Epidermal melanocyte (primary cell): ENCODE data around the gene LDLRAD3.
A peak's percentile ranks its signal among the peaks of the same experiment; 100 is the strongest.

Experiments
- DNase-seq: peaks from one replicate; pipeline ENCODE4 v3.0.0; 2011; ENCODE audit warnings: low spot score; ENCODE audit not compliant: insufficient read length

Gene LDLRAD3

DNA sequence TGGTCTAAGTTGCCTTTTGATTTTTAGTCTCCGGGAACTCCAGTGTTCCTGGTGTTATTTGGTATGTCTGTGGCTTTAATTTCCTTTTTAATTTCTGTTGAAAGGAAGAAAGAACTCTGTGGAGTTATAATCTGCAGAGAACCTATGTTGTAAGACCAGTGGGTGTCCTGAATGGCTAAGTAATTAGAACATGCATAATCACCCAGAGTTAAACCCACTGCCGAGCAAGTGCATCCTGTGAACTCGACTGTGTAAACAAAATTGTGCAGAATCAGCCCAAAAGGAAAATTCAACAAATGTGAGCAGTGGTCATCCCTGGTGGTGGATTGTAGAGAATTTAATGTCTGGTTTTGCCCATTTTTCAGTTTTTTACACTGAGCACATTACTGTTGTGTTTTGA is 182.8 kb downstream of the LDLRAD3 start:
- no peak for DNase-seq

DNA sequence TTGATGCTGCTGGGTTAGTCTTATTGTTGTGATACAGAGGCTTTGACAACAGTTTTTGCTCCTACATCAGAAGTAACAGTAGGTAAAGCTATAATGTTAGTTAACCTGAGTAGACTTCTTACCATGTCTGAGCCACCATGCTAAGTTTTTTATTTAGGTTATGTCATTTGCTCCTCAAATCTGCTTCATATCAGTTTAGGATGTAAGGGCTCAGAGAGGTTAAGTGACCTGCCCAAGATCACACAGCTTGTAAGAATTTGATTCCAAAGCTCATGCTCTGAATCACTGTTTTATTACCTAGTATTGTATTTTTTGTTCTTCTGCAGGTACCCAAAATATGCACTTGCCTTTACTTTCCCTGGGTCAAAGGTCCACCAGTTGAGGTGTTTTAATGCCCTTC is 183.7 kb downstream of the LDLRAD3 start:
- no peak for DNase-seq

DNA sequence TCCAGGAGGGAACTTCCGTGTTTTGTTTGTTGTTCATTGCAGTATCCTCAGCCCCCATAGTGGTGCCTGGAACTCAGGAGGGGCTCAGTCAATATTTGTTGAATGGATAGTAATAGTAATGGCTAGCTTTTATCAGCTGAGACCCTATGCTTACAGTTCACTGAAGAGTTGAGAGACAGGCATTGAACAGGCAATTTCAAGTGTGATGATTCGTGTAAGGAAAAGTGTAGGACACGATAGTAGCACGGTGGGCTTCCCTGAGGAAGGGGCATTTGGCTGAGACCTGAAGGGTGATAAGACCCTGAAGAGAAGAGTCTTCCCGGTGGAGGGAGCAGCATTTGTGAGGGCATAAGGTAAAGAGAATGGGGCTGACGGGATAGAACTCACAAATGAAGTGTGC is 186.1 kb downstream of the LDLRAD3 start:
- no peak for DNase-seq

DNA sequence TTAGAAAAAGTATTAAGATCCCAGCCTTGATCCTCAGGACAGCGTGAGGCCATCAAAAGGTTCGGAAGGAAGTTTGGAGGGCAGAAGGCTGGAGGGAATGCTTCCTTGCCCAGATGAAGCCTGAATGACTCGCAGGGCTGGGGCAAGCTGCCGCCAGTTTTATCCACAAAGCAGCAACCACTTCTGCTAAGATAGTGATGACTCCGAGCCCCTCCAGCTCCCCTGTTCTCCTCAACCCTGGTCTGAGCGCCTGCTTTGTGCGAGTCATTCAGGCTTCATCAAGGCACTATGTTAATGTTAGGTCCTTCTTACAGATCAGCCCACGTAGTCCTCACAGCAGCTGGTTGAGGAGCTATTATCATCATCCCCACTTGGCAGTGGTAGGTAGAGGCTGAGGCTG is 186.5 kb downstream of the LDLRAD3 start:
- no peak for DNase-seq

DNA sequence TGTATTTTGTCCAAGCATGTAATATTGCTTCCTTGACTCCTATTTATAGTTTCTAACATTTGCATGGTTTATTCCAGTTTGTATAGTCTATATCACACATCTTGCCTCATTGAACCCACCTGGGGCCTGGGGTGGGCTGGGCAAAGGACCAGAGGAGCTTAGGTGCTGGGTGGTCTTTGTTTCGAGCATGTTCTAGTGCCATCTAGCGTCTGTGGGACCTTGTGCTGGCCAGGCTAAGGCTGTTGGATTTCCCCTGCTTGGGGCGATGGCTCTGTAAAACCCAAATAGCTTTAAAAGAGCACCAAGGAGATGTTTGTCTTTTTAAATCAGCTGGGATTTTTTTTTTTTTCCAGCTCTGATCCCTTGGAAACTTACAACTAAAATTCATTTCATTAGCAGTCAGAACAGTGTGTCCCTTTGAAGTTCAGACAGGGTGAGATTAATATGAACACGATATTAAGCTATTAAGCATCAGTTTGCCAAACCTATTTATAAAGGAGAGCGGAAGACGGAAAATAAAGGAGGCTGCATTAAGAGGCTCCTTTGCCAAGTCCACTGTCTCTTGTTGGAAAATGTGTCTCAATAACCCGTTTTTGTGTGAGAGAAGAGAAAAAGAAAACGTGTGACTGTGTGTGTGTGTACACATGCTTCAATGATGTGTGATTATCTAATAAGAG is 188.0 kb downstream of the LDLRAD3 start:
- DNase-seq, result peak; percentile 69

DNA sequence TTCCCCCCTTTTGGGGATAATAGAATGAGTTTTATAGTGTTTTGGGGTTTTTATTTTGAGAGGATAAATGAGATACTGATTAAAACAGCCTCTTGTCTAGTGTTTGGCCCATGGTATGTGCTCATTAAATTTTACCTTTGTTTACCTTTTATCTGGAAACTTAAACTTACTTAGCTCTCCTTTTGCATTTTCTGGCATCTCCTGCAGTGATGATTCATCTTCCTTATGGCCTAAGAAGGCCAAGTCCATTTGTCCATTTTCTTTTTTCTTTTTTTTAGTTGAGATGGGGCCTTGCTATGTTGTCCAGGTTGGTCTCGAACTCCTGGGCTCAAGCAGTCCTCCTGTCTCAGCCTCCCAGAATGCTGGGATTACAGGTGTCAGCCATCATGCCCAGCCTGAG is 189.1 kb downstream of the LDLRAD3 start:
- no peak for DNase-seq

DNA sequence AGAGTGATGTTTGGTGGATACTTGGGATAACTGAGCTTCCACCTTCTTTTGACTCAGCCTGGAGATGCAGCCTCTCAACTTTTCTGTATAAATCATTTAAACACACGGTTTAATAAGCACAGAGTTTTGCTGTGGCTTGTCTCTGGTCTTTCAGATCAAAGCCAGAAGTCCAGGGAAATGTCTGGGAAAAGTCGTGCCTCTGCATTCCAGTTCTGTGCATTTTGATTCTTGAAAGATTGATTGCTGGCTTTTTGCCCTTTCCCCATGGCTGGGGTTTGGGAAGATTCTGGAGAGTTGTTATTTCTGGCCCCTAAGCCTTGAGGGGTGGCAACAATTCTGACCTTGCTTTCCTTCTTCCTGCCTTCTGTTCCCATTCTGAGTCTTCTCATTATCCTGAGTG is 191.2 kb downstream of the LDLRAD3 start:
- DNase-seq, result no peak

DNA sequence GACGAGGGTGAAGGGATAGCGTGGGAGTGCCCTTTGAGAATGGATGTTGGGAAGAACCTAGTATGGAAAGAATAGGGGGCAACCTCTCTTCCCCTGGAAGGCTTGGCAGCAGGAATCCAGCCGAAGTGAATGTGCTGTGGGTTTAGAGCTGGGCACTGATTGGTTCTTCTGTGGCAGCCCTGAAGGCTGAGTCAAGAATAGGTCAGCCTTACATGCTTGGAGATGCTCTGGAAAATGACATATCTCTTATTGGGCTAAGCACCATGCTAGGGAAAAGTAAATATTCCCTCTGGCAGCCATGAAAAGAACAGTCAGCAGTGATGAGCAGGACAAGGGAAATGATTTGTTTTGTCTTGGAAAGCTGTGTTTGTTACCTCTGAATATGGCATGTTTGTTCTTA is 195.9 kb downstream of the LDLRAD3 start:
- no peak for DNase-seq

DNA sequence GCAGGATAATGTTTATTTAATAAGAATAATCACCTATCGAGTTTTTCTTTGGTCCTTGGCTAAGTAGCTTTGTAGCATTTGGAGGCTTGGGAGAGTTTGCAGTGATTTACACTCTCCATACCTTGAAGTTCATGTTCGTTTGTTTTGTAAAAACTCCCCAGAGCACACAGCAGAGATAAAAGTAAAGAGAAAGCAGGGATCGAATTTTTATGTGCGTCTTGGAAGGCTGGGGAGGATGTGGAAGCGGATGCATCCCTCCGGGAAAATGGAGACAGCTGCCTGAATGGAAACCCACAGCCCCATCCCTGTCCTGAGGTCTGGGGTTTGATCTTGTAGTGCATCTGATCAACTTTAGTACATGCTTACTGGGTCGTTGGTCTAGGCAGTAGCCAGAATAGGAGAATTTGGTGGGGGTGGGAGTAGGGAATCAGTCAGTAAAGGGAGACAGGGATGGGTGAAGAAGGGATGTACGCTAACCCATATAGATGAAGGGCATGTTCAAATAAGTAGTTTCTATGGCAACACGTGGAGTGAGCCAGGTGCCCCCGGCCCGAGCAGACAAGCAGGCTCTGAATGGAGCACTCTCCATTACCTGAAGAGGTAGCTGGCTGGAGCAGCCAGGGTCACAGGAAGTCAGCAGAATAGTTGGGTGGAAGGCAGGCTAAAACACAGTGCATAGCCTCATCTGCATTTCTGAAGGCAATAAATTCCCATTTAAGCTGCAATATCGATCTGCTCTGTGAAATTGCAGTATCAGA is 197.5 kb downstream of the LDLRAD3 start:
- no peak for DNase-seq

DNA sequence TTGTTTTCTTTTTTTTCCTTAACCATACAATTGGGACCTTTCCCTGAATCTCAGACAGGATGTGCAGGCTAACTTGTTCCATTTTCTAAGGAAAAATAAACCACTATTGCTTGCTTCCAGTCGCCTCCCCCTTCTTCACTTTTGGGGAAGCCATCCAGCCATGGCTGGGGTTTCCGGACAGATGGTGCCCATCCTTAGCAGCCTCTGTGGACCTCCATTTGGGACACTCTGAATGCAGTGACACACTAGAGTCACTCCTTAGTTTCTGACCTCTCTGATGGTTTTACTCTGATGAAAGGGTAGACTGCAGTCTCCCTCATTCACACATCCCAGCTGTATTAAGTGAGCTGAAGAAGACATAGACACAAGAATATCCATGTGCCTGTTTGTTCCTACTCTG is 198.1 kb downstream of the LDLRAD3 start:
- no peak for DNase-seq

DNA sequence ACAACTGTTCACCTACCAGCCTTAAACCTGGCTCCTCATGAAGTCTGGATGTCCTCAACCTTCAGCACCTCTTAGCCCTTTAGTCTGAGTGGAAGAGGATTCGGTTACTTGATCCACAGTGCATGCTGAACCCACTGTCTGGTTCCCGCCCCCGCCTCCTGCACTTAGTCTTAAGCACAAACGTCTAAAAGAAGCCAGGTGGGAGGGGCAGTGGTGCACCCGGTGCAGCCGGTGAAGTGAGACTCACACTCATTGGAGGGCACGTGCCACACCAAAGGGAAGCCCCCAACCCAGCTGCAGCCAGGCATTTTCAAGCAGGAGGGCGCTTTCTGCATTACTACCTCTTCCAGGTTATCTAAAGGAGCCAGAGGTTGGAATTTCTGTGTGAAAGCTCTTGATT is 198.6 kb downstream of the LDLRAD3 start:
- DNase-seq, result no peak

DNA sequence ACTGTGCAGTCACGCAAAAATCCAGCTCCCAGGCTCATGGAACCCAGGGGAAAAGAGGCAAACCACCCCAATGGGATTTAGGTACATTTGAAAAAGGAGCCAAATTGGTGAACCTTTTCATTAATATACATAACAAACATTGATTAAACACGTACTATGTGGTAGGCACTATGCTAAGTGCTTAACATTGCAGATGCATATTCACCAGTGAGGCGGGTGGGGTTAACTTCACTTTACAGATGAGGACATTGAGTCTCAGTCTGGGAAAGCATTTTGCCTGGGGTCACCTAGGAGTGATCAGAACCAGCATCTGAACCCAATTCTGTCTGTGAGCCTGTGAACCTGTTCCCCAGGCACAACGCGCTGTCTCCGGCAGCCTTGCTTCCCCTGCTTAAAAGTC is 199.0 kb downstream of the LDLRAD3 start:
- DNase-seq, result no peak

DNA sequence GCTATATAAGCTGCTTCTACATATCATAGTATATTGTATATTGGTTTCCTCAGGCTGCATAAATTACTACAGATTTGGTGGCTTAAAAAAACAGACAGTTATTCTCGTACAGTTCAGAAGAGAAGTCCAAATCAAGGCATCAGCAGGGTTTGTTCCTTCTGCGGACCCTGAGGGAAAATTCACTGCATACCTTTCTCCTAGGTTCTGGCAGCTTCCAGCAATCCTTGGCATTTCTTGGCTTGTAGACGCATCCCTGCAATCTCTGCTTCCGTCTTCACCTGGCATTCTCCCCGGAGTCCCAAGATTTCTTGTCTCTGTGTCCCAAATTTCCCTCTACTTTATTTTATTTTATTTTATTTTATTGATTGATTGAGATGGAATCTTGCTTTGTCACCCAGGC is 202.6 kb downstream of the LDLRAD3 start:
- no peak for DNase-seq

DNA sequence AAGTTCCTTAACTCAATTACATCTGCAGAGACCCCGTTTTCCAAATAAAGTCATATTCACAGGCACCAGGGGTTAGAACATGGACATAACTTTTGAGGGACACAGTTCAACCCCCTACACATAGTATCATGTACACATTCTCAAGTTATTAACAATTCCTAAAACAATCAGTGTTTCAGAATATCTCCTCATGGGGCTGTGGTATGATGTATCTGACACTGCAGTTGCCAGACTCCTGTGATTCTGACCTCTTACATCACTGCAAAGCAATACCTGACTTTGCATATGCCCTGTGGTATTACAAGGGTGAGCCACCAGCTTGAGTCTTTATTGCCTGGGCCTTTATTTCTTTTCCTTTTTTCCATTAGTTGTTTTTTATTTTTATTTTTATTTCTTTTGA is 203.6 kb downstream of the LDLRAD3 start:
- DNase-seq, result no peak

DNA sequence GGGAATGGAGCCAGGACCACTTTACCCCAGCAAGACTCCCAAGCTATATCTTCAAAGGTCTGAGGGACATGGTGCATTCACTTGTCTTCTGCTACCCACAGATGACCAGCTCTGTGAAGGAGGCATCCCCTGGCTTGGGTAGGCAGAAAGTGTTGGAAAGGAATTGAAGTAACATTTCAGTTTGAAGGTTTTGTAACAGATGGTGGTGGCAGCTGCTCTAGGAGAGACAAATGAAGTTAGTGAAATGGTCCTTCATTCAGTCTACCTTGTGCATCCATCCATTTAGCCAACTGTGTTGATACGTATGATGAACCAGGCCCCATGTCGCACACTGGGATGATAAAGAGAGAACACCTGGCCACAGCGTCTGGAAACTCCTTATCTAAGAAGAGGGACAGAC is 204.8 kb downstream of the LDLRAD3 start:
- DNase-seq, result no peak

DNA sequence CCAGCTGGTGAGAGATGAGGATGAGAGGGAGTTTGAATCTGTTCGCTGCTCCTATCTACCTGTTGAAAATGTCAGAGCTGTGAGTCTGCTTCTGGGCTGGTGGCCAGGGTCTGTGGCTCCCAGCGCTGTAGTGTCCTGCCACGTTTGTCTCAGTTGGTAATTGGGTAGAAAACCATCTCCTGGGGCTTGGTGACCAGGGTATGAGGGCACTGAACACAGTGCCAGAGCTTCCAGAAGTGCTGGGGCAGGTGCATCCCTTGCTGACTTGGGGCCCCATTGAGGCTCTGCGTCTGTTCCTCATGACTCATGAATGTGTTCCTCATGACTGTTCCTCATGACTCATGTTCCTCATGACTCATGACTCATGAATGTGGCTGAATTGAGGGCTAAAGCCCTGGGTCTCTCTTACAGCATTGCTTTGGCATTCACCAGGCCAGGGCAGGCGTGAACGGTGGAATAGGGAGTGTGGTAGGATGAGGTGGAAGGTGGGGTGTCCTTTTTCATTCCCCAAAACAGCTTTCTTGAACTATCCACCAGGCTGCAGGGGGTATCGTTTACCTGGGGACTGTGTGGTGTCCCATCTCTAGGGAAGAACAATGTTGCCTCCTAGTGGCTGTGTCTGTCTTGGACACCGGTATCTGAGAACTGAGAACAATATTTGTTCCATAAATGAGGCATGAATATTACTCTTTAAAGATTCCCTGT is 205.8 kb downstream of the LDLRAD3 start:
- peak; percentile 96 for DNase-seq

DNA sequence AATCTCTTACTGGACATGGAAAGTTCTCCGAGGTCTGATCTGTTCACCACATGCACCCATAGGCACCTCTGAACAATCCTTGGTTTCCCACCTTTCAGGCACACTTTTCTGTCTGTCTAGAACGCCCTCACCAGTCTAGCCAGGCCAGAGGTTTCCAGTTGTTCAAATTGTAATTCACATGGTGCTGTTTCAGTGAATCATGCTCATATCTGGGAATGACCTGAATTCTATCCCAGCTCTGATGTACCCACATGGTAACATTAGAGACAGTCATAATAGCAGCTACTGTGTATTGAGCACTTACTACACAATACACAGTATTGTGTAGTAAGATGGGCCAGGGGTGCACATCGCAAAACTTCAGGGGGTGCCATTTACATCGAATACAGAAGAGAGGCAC is 207.1 kb downstream of the LDLRAD3 start:
- DNase-seq, result no peak

DNA sequence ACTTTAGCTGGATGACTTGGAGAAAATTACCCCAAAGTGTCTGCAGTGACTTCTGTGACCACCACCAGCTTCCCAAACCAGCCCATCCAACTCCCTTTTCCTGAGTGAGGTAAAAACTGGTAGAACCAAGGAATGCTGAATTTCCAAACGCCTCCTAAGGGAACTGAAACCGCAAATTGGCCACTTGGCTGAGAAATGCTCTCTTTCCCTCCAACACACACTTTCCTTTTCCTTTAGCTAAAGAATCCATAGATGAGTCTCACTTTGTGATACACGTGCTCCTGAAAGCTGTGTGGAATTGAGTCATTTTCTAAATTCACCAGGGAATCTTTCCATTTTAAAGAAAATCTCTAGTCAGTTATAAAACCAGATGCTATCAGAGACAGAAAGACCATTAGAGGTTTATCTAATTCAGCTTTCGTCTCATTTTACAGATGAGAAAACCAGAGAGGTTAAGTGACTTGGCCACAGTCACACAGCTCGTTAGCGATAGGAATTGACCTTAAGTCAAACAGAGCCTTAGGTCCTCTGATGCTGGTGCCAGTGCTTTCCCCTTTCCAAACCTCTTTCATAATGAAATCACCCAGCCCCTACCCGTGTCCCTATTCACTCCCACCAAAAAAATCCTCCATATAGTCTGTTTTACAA is 208.2 kb downstream of the LDLRAD3 start:
- DNase-seq, result no peak

DNA sequence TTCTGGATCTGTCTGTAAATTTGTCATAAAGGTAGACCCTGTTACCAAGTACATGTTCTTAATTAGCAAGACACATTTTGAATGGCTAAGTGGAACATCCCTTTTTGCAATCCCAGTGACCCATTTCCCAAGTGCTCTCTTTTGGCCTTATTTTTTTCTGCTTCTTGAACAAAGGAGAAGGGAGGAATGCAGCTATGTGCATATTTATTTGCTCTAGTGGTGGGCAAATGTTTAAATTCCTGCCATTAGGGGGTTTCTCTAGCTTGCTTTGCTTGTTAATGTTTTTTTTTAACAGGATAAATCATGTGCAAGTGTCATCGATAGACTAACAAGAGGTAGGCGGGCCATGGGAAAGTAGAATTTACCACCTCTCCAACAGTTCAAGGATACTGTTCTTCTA is 209.7 kb downstream of the LDLRAD3 start:
- DNase-seq, result no peak

DNA sequence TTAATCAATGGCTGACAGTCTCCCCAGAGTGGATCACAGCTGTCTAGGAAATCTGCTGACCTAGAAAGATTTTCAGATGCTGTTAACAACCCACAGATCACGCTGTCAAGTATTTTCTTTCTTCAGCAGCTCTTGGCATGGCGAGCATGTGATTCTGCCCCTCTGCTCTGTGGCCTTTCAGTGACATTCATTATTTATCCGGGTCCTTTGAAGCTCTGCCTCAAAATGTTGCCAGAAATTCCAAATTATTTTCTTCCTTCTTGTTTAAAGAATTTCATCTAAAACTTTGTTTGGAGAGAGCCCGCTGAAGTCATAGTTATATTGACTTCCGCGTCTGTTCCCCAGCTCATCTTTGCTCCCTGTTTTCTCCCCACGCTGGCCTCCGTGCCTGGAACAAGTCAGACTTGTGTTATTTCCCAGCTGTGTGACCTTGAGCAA is 211.3 kb downstream of the LDLRAD3 start:
- no peak for DNase-seq

DNA sequence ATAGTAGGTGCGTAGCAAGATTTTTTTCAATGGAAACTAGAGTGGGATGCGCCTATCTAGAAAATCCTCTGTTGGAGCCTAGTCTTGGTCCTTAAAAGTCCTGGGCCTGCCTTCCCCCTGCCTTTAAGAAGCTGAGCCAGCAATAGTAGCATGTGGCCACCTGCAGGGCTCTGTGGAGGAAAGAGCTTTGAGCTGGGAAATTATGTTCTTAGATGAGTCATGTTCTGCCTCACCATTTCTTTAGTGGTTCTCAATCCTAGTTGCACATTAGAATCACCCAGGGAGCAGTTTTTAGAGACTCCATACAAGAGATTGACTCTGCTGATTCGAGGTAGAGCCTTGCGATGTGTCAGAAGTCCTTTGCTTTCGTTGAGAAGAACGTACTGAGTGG is 211.9 kb downstream of the LDLRAD3 start:
- no peak for DNase-seq

DNA sequence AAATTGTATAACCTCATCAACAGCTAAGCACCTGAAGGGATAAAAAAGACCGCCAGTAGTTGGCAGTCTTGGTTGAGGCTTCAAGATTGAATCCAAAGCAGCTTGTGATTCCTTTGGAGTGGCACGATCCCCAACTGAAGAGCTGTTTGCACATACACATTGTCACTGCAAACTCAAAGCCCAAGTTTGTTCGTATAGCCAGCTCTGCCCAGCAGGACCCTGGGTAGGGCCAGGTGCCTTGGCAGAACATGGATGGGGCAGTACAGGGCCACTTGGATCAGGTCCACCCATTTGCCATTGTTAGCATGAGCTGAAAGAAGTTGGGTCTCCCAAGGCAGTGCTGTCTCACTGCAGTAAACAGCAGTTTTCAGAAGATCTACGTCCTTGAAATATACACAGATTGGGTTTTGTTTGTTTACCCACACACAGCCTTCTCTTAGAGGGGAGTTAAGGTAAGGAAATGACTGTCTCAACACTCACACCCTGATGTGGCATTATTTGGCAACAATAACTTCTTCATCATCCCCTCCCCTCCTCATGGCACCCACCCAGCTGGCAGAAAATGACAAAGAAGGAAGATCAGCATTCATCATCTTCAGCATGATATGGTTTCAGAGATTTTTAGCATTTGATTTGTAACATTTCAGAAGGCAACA is 212.4 kb downstream of the LDLRAD3 start:
- DNase-seq, result no peak
